ENCODE measurements around the gene CLCN7. TPM values are rescaled to one million over a fixed set of nuclear protein-coding genes. Genes with fewer than 3 reads are reported as not detected.

The CLCN7 gene
- total RNA-seq, 3 donors from 2014 or later (not counting 1 experiment from before 2014, with no cell fraction given) = 117 to 125 (median 118) TPM

DNA sequence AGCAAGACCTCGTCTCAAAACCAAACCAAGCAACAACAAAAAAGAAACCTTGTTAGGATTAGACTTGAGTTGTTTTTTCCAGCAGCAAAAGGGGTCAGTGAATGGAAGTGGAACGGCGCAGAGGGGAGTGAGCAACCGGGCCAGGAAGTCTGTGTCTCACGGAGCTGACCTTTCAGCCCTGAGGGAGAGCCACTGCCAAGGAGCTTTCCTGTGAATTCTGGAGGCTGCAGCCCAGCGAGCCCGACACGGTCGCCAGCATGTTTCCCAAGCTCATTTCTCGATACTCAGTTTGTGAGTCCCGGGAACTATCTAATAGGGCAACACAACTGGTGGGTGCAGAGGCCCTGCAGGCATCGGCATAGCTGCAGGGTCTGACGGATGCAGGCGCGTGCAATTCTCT, 37.9 kb upstream of the CLCN7 start:
- TF ChIP-seq, protein P1, sequence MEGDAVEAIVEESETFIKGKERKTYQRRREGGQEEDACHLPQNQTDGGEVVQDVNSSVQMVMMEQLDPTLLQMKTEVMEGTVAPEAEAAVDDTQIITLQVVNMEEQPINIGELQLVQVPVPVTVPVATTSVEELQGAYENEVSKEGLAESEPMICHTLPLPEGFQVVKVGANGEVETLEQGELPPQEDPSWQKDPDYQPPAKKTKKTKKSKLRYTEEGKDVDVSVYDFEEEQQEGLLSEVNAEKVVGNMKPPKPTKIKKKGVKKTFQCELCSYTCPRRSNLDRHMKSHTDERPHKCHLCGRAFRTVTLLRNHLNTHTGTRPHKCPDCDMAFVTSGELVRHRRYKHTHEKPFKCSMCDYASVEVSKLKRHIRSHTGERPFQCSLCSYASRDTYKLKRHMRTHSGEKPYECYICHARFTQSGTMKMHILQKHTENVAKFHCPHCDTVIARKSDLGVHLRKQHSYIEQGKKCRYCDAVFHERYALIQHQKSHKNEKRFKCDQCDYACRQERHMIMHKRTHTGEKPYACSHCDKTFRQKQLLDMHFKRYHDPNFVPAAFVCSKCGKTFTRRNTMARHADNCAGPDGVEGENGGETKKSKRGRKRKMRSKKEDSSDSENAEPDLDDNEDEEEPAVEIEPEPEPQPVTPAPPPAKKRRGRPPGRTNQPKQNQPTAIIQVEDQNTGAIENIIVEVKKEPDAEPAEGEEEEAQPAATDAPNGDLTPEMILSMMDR (IDR thresholded peaks at IDR 0.05) = no peak
- Histone ChIP-seq H3K27ac (ENCODE audit: low read length) (no peak overlapping the region), H3K27me3 (ENCODE audit: control insufficient read depth, insufficient read depth, low read length) (no peaks in the 10 kb centered on the region), H3K9me3 (ENCODE audit: control insufficient read depth, insufficient read depth, low read length) (peaks cover 4% of the 10 kb centered on the region), H3K4me1 (ENCODE audit: control insufficient read depth, insufficient read depth, low read length) (no peaks in the 10 kb centered on the region), H3K36me3 (ENCODE audit: control insufficient read depth, insufficient read depth, low read length) (no peaks in the 10 kb centered on the region), H3K4me3 (ENCODE audit: low read length) (no peak overlapping the region)
- Mint-ChIP-seq H3K4me3 (no peak overlapping the region), H3K4me1 (peaks cover 0 to 5% of the 10 kb centered on the region in 2 donors), H3K27me3 (ENCODE audit: low read depth in 2 of 2) (no peaks in the 10 kb centered on the region), H3K27ac (no peak overlapping the region), H3K36me3 (no peaks in the 10 kb centered on the region), H3K9me3 (no peaks in the 10 kb centered on the region)
- intact Hi-C loops (cut with micrococcal nuclease) = no loop called here
- DNase-seq = no peak
- WGBS (ENCODE audit: insufficient coverage) = 97% methylated on average over 14 of the region's 15 CpGs
- no peak for ATAC-seq

DNA sequence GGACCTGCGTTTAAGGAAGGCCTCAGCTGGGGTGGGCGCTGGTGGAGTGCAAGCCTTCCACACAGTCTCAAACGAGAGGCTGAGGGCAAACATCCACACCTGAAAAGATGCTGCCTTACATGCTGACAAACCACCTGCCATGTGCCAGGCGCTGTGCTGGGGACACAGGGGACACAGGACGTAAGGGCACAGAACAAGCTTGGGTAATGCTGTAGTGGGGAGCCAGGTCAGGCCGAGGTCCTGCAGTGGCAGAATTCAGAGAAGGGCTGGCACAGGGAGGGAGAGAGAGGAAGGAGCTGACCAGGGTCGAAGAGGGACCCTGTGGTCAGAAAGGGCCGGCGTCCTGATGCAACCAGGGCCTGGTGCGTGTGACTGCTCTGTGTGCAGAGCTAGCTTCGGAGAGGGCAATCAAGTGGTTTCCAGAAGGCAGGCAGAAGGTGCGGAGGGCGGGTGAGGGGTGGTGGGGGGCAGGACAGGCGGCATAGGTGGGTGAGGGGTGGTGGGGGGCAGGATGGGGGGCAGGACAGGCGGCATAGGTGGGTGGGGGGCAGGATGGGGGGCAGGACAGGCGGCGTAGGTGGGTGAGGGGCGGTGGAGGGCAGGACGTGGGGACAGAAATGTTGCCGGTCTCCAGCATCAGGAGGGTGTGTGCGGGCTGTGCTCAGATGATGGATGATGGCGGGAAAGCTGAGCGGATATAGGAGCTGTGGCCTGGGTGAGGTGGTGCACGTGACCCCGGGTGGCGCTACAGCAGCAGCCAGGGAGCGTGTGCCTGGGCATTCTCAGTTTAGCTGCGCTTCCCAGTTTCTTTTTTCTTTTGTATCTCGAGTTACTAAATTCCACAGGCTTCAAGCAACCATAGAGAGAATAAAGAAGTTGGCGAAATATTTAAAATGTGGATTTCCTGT, 37.1 kb upstream of the CLCN7 start:
- peaks cover 4% of the 10 kb centered on the region for H3K9me3 ChIP-seq (ENCODE audit: control insufficient read depth, insufficient read depth, low read length)
- no peak overlapping the region for H3K4me3 Mint-ChIP-seq
- H3K4me1 Mint-ChIP-seq = peaks cover 0 to 5% of the 10 kb centered on the region in 2 donors
- no peak overlapping the region for H3K4me3 ChIP-seq (ENCODE audit: low read length)
- ATAC-seq (no peak), DNase-seq (no peak)
- TF ChIP-seq, protein P1 (IDR thresholded peaks at IDR 0.05) = no peak
- H3K36me3 ChIP-seq (ENCODE audit: control insufficient read depth, insufficient read depth, low read length) = no peaks in the 10 kb centered on the region
- intact Hi-C loops (cut with micrococcal nuclease) = no loop called here
- H3K27me3 Mint-ChIP-seq (ENCODE audit: low read depth in 2 of 2) = no peaks in the 10 kb centered on the region
- no peaks in the 10 kb centered on the region for H3K36me3 Mint-ChIP-seq
- no peaks in the 10 kb centered on the region for H3K9me3 Mint-ChIP-seq
- no peaks in the 10 kb centered on the region for H3K27me3 ChIP-seq (ENCODE audit: control insufficient read depth, insufficient read depth, low read length)
- no peak overlapping the region for H3K27ac ChIP-seq (ENCODE audit: low read length)
- H3K4me1 ChIP-seq (ENCODE audit: control insufficient read depth, insufficient read depth, low read length) = no peaks in the 10 kb centered on the region
- no peak overlapping the region for H3K27ac Mint-ChIP-seq
- 61% methylated on average over 27 of the region's 30 CpGs for WGBS (ENCODE audit: insufficient coverage)

DNA sequence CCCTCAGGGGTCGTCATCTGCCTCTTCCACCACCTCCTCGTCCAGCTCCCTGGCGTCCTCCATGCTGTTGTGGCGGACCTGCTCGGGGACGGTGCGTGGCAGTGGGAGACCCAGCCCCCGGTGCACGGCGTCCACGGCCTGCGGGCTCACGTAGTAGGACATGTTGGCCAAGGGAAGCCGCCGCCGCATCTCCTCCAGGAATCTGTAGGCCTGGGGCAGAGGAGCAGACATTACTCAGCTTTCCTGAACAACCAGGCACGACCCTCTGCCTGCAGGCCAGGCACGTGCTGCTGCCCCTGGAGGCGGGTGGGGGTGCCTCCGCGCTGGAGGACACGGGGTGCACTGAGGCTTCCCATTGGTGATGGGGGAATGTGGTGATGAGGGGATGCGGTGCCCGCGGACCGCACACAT, 36.1 kb upstream of the CLCN7 start:
- Mint-ChIP-seq H3K4me3 (no peak overlapping the region), H3K36me3 (no peaks in the 10 kb centered on the region), H3K4me1 (peaks cover 0 to 5% of the 10 kb centered on the region in 2 donors), H3K27ac (no peak overlapping the region), H3K9me3 (no peaks in the 10 kb centered on the region), H3K27me3 (ENCODE audit: low read depth in 2 of 2) (no peaks in the 10 kb centered on the region)
- H3K4me3 ChIP-seq (ENCODE audit: low read length) = no peak overlapping the region
- H3K4me1 ChIP-seq (ENCODE audit: control insufficient read depth, insufficient read depth, low read length) = no peaks in the 10 kb centered on the region
- H3K27me3 ChIP-seq (ENCODE audit: control insufficient read depth, insufficient read depth, low read length) = no peaks in the 10 kb centered on the region
- no peak for ATAC-seq
- 96% methylated on average over 26 of the region's 26 CpGs for WGBS (ENCODE audit: insufficient coverage)
- DNase-seq = no peak
- intact Hi-C loops (cut with micrococcal nuclease) = no loop called here
- peaks cover 3% of the 10 kb centered on the region for H3K36me3 ChIP-seq (ENCODE audit: control insufficient read depth, insufficient read depth, low read length)
- H3K27ac ChIP-seq (ENCODE audit: low read length) = no peak overlapping the region
- TF ChIP-seq, protein P1 (IDR thresholded peaks at IDR 0.05) = no peak
- peaks cover 4% of the 10 kb centered on the region for H3K9me3 ChIP-seq (ENCODE audit: control insufficient read depth, insufficient read depth, low read length)
